ENCODE results near the gene MAPK4.

Gene MAPK4

GRCh38 chr18:50623694-50624352 lies 63.9 kb downstream of the MAPK4 start:
- Mint-ChIP-seq H3K27me3 (no peaks in the 10 kb centered on the region), H3K27ac (no peak overlapping the region), H3K9me3 (no peaks in the 10 kb centered on the region), H3K36me3 (ENCODE audit: low read depth) (no peaks in the 10 kb centered on the region), H3K4me1 (ENCODE audit: low read depth) (no peaks in the 10 kb centered on the region), H3K4me3 (no peak overlapping the region)

- H3K4me1 Mint-ChIP-seq (ENCODE audit: low read depth) = no peaks in the 10 kb centered on the region
- no peak overlapping the region for H3K27ac Mint-ChIP-seq
- no peaks in the 10 kb centered on the region for H3K27me3 Mint-ChIP-seq
- no peaks in the 10 kb centered on the region for H3K9me3 Mint-ChIP-seq
- H3K36me3 Mint-ChIP-seq (ENCODE audit: low read depth) = no peaks in the 10 kb centered on the region
- no peak overlapping the region for H3K4me3 Mint-ChIP-seq
Measured at GRCh38 chr18:50624981-50625380, 65.1 kb downstream of the MAPK4 start.

DNA sequence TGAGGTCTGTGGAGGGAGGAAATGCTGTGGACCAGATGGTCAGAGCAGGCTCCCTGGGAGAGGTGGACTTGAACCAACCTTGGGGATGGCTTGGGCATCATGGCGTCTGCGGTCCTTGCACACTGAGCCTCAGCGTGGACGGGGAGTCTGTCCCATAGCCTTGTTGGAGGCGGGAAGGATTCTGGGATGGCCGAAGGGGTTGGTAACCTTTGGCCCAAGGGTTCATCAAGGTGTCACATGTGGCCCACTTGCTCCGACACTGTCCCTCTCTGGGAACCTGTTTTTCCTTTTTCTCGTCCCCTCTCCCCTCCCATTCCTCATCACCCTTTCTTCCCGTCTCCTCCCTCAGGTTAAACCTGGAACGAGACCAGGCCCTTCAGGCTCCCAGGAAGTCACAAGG lies 66.4 kb downstream of the MAPK4 start:
- H3K36me3 Mint-ChIP-seq (ENCODE audit: low read depth) = no peaks in the 10 kb centered on the region
- H3K4me3 Mint-ChIP-seq = no peak overlapping the region
- H3K27me3 Mint-ChIP-seq = no peaks in the 10 kb centered on the region
- no peaks in the 10 kb centered on the region for H3K4me1 Mint-ChIP-seq (ENCODE audit: low read depth)
- no peaks in the 10 kb centered on the region for H3K9me3 Mint-ChIP-seq
- no peak overlapping the region for H3K27ac Mint-ChIP-seq

DNA sequence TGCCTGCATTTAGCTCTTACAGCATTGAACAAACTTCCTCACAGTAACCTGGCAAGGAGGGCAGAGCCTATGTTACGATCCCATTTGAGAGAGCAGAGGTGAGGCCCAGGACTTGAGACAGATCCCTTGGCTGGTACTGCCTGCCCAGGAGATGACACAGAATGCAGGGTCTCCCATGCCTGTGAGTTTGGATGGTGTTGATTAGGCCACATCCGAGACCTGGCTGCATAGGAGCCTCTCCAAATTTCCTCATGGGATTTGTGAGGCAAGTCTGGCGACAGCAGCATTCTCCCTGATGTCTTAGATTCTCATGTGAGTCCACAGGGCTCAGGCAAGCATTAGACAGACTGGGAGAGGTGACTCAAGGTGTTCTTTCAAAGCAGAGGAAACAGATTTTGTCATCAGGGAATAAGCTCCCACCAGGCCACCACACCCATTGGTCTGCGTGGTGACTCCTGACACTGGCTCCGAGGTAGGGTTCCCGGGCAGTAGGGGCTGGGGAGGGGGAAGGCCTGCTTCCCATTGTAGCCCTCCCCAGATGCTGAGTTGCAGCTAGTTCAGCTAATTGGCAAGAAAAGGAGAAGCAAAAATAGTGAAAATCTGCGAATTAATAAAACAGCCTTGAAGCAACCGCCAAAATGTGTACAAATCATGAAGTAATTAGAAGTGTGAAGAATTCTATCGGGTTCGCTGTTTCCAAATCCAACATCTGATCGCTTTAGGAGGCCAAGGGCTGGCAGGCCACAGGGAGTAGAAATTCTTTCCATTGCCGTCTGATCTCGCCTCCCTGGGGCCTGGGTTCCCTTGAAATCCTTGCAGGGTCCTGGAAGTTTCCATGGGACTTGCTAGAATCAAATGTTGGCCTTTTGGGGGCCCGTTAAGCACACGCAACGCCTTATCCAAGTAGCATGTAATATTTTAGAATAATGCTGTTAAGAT lies 68.0 kb downstream of the MAPK4 start:
- Mint-ChIP-seq H3K4me1 (ENCODE audit: low read depth) (no peaks in the 10 kb centered on the region), H3K36me3 (ENCODE audit: low read depth) (no peaks in the 10 kb centered on the region), H3K27ac (no peak overlapping the region), H3K4me3 (no peak overlapping the region), H3K9me3 (no peaks in the 10 kb centered on the region), H3K27me3 (no peaks in the 10 kb centered on the region)

GRCh38 chr18:50628533-50628905 lies 68.6 kb downstream of the MAPK4 start:
- H3K9me3 Mint-ChIP-seq = no peaks in the 10 kb centered on the region
- H3K27me3 Mint-ChIP-seq = no peaks in the 10 kb centered on the region
- no peak overlapping the region for H3K27ac Mint-ChIP-seq
- no peaks in the 10 kb centered on the region for H3K4me1 Mint-ChIP-seq (ENCODE audit: low read depth)
- no peak overlapping the region for H3K4me3 Mint-ChIP-seq
- H3K36me3 Mint-ChIP-seq (ENCODE audit: low read depth) = no peaks in the 10 kb centered on the region

- no peak overlapping the region for H3K27ac Mint-ChIP-seq
- H3K4me1 Mint-ChIP-seq (ENCODE audit: low read depth) = no peaks in the 10 kb centered on the region
- no peak overlapping the region for H3K4me3 Mint-ChIP-seq
- no peaks in the 10 kb centered on the region for H3K27me3 Mint-ChIP-seq
- H3K36me3 Mint-ChIP-seq (ENCODE audit: low read depth) = no peaks in the 10 kb centered on the region
- no peaks in the 10 kb centered on the region for H3K9me3 Mint-ChIP-seq
Measured at GRCh38 chr18:50629148-50629631, 69.3 kb downstream of the MAPK4 start.

- no peaks in the 10 kb centered on the region for H3K4me1 Mint-ChIP-seq (ENCODE audit: low read depth)
- no peak overlapping the region for H3K27ac Mint-ChIP-seq
- peaks cover under 1% of the 10 kb centered on the region for H3K27me3 Mint-ChIP-seq
- H3K4me3 Mint-ChIP-seq = no peak overlapping the region
- no peaks in the 10 kb centered on the region for H3K9me3 Mint-ChIP-seq
- H3K36me3 Mint-ChIP-seq (ENCODE audit: low read depth) = no peaks in the 10 kb centered on the region
Measured at GRCh38 chr18:50630895-50631294, 71.0 kb downstream of the MAPK4 start.

DNA sequence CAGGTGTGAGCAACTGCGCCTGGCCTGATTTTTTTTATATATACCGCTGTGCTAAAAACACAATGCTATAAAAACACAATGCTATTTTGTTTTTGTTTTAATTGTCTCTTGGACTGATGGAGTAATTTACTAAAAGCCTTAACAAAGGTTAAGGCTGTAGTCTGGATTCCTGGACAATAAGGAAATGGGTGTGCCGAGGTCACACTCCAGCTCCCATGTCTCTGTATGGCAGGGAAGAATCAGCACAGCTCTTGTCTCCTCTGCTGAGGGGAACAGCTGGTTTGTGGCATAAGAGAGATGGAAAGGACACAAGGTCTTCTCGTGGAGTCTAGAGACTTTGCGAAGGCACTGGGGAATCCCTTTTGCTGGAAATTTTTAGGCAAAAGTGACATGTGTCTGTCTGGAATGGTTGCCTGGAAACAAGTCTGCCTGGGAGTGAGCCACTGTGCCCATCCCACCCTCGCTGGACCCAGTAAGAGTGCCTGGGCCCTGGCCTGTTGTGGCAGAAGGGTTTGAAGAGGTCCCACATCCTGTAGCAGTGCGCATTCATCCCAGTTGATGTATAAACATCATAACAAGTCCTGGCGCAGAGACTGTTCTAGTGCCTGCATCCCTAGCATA lies 73.1 kb downstream of the MAPK4 start:
- no peaks in the 10 kb centered on the region for H3K9me3 Mint-ChIP-seq
- no peak overlapping the region for H3K4me3 Mint-ChIP-seq
- H3K4me1 Mint-ChIP-seq (ENCODE audit: low read depth) = no peaks in the 10 kb centered on the region
- H3K27ac Mint-ChIP-seq = no peak overlapping the region
- H3K27me3 Mint-ChIP-seq = peaks cover 4% of the 10 kb centered on the region
- H3K36me3 Mint-ChIP-seq (ENCODE audit: low read depth) = no peaks in the 10 kb centered on the region

GRCh38 chr18:50633992-50634391 lies 74.1 kb downstream of the MAPK4 start:
- Mint-ChIP-seq H3K27ac (no peak overlapping the region), H3K36me3 (ENCODE audit: low read depth) (no peaks in the 10 kb centered on the region), H3K4me3 (no peak overlapping the region), H3K9me3 (no peaks in the 10 kb centered on the region), H3K4me1 (ENCODE audit: low read depth) (no peaks in the 10 kb centered on the region), H3K27me3 (peaks cover 4% of the 10 kb centered on the region)

- no peaks in the 10 kb centered on the region for H3K4me1 Mint-ChIP-seq (ENCODE audit: low read depth)
- no peak overlapping the region for H3K4me3 Mint-ChIP-seq
- no peak overlapping the region for H3K27ac Mint-ChIP-seq
- H3K27me3 Mint-ChIP-seq = peaks cover 4% of the 10 kb centered on the region
- no peaks in the 10 kb centered on the region for H3K9me3 Mint-ChIP-seq
- no peaks in the 10 kb centered on the region for H3K36me3 Mint-ChIP-seq (ENCODE audit: low read depth)
Measured at GRCh38 chr18:50636366-50637057, 76.6 kb downstream of the MAPK4 start.

GRCh38 chr18:50638016-50638883 lies 78.4 kb downstream of the MAPK4 start:
- Mint-ChIP-seq H3K4me3 (no peak overlapping the region), H3K4me1 (ENCODE audit: low read depth) (no peaks in the 10 kb centered on the region), H3K27me3 (peaks cover 4% of the 10 kb centered on the region), H3K36me3 (ENCODE audit: low read depth) (no peaks in the 10 kb centered on the region), H3K27ac (no peak overlapping the region), H3K9me3 (no peaks in the 10 kb centered on the region)

GRCh38 chr18:50638884-50639420 lies 79.1 kb downstream of the MAPK4 start:
- Mint-ChIP-seq H3K4me3 (no peak overlapping the region), H3K27me3 (peaks cover 4% of the 10 kb centered on the region), H3K9me3 (no peaks in the 10 kb centered on the region), H3K4me1 (ENCODE audit: low read depth) (no peaks in the 10 kb centered on the region), H3K27ac (no peak overlapping the region), H3K36me3 (ENCODE audit: low read depth) (no peaks in the 10 kb centered on the region)

DNA sequence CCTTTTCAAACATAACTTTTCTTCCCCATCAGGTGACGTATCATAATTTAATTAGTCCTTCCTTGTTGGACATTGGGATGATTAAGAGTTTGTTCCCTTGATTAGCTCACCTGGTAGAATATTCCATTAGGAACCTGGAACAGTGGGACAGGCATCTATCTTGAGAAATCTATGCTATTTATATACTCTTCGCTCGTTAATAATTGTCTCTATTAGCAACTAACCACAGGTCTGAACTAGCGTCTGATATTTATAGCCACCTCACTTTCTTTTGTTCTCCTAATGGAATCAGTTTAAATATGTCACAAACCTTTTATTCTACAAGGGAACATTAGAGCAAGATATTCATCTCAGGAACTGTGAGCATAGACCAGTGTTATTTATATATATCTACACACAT lies 79.8 kb downstream of the MAPK4 start:
- H3K36me3 Mint-ChIP-seq (ENCODE audit: low read depth) = no peaks in the 10 kb centered on the region
- no peak overlapping the region for H3K27ac Mint-ChIP-seq
- no peak overlapping the region for H3K4me3 Mint-ChIP-seq
- peaks cover 4% of the 10 kb centered on the region for H3K27me3 Mint-ChIP-seq
- no peaks in the 10 kb centered on the region for H3K9me3 Mint-ChIP-seq
- no peaks in the 10 kb centered on the region for H3K4me1 Mint-ChIP-seq (ENCODE audit: low read depth)

DNA sequence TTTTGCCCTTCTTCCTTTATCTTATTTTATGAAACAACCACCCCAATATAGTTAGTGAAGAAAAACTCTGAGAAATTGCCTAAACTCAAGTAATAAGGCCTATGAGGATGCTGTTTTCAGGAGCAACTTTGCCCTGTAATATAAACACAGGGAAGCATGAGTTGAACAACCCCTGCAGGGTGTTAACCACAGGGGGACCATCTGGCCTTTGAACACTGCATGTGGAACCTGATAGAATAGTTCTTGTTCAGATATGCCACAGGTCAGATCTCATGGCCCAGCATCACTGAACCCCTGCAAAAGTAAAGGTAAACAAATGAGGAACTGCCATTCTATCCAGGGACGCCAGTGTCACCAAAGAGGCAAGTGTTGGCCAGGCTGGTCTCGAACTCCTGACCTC lies 82.6 kb downstream of the MAPK4 start:
- H3K9me3 Mint-ChIP-seq = no peaks in the 10 kb centered on the region

More for the DNA sequence above, 82.6 kb downstream of the MAPK4 start:
- no peak overlapping the region for H3K27ac Mint-ChIP-seq
- no peaks in the 10 kb centered on the region for H3K36me3 Mint-ChIP-seq (ENCODE audit: low read depth)
- no peaks in the 10 kb centered on the region for H3K4me1 Mint-ChIP-seq (ENCODE audit: low read depth)
- no peaks in the 10 kb centered on the region for H3K27me3 Mint-ChIP-seq
- H3K4me3 Mint-ChIP-seq = no peak overlapping the region

All from stimulated activated naive CD8-positive, alpha-beta T cell treated with anti-CD3 and anti-CD28 coated beads, Interleukin-15, Interleukin-2, amounts not matched to agents 100 ng/mL and 50 ng/mL, for 24 hours (primary cell).